Fibroblast of skin of right quadriceps (primary cell): ENCODE results near the gene MBD3L4.
A peak's percentile ranks its signal among the peaks of the same experiment; 100 is the strongest.
"Not testable (repeated sequence)": the region's sequence is repeated elsewhere in the genome, so short reads cannot be mapped to it uniquely, and the experiment has no call there.

Source experiments
- DNase-seq: peaks from one replicate; pipeline ENCODE4 v3.0.0-alpha.2; 2013

Gene MBD3L4

GRCh38 chr19:7040079-7040478 lies at the start of gene MBD3L4:
Gene MBD3L4, minus strand, starts transcription at chr19:7040179. Its CDS starts 35 bp downstream, at chr19:7040144.
- DNase-seq, result not testable (repeated sequence)

- no peak for DNase-seq
Observed at GRCh38 chr19:7088999-7089398, 49.0 kb upstream of the MBD3L4 start.

GRCh38 chr19:7083076-7083956 lies 43.3 kb upstream of the MBD3L4 start:
- peak; percentile 31 for DNase-seq

- DNase-seq, result no peak
Observed at GRCh38 chr19:7078008-7078407, 38.0 kb upstream of the MBD3L4 start.

GRCh38 chr19:7076151-7076550 lies 36.2 kb upstream of the MBD3L4 start:
- DNase-seq, result no peak

GRCh38 chr19:7074705-7075282 lies 34.8 kb upstream of the MBD3L4 start:
- DNase-seq, result no peak

- DNase-seq, result no peak
Observed at GRCh38 chr19:7072541-7072940, 32.6 kb upstream of the MBD3L4 start.

GRCh38 chr19:7069904-7070226 lies 29.9 kb upstream of the MBD3L4 start:
- no peak for DNase-seq

GRCh38 chr19:7069042-7069903 lies 29.3 kb upstream of the MBD3L4 start, which contains the start of gene ZNF557:
Gene ZNF557, plus strand, starts transcription at chr19:7069703. Its CDS starts 5,372 bp downstream, at chr19:7075075.
- DNase-seq, result peak; percentile 95

- no peak for DNase-seq
Observed at GRCh38 chr19:7068599-7068998, 28.6 kb upstream of the MBD3L4 start.

- DNase-seq, result peak; percentile 16
Observed at GRCh38 chr19:7067716-7068115, 27.7 kb upstream of the MBD3L4 start.

GRCh38 chr19:7067122-7067521 lies 27.1 kb upstream of the MBD3L4 start:
- not testable (repeated sequence) for DNase-seq

- DNase-seq, result no peak
Observed at GRCh38 chr19:7063764-7064418, 23.9 kb upstream of the MBD3L4 start.

GRCh38 chr19:7063339-7063738 lies 23.4 kb upstream of the MBD3L4 start:
- DNase-seq, result no peak

GRCh38 chr19:7059977-7060376 lies 20.0 kb upstream of the MBD3L4 start:
- not testable (repeated sequence) for DNase-seq

- DNase-seq, result not testable (repeated sequence)
Observed at GRCh38 chr19:7058576-7058975, 18.6 kb upstream of the MBD3L4 start, which contains the start of gene MBD3L3. Gene MBD3L3, minus strand, starts transcription at chr19:7058676. Its CDS starts 71 bp downstream, at chr19:7058605.

- not testable (repeated sequence) for DNase-seq
Observed at GRCh38 chr19:7056371-7056770, 16.4 kb upstream of the MBD3L4 start.

- DNase-seq, result not testable (repeated sequence)
Observed at GRCh38 chr19:7055679-7056078, 15.7 kb upstream of the MBD3L4 start.

- DNase-seq, result not testable (repeated sequence)
Observed at GRCh38 chr19:7054635-7055368, 14.8 kb upstream of the MBD3L4 start.

- not testable (repeated sequence) for DNase-seq
Observed at GRCh38 chr19:7052896-7053295, 12.9 kb upstream of the MBD3L4 start.

GRCh38 chr19:7051421-7051820 lies 11.4 kb upstream of the MBD3L4 start:
- not testable (repeated sequence) for DNase-seq

- DNase-seq, result not testable (repeated sequence)
Observed at GRCh38 chr19:7049021-7049420, 9.0 kb upstream of the MBD3L4 start, which contains the start of gene MBD3L2. Gene MBD3L2, plus strand, starts transcription at chr19:7049321. Its CDS starts 53 bp downstream, at chr19:7049374.
